Suppressor macrophage treated with lipopolysaccharide for 1 hour (primary cell): ENCODE data around the gene RETREG3.
"Not testable (repeated sequence)": the region's sequence is repeated elsewhere in the genome, so short reads cannot be mapped to it uniquely, and the experiment has no call there.

Source experiments
- DNase-seq, 3 donors: peaks; one replicate each; pipeline ENCODE4 v3.0.0-alpha.2; 2020 to 2022

Gene RETREG3

DNA sequence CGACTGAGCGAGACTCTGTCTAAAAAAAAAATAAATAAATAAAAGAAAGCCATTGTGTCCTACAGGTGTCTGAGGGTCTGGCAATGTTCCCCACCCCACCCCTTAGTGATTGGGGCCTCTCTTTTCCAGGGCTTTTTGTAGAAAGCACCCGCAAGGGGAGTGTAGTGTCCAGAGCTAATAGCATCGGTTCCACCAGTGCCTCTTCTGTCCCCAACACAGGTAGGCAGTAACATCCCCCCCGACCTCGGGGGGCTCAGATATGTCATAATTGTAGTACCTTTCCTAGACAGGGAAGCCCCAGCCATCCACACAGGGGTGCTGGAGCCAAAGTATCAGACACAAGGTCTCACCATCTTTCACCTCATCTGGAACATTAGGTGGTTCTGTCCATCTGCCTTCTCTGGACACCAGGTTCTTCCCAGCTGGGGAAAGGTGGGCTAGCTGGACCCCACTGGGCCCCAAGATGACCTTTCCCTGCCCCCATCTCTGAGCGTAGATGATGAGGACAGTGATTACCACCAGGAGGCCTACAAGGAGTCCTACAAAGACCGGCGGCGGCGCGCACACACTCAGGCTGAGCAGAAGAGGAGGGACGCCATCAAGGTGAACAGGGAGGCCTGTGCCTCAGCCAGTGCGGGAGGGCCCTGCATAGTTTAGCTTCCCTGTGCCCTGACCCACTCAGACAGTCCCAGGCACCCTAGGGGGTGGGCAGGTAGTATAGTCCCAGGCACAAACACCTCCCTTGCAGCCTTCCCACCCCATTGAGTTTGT lies 40.6 kb downstream of the RETREG3 start:
- no peak for DNase-seq

DNA sequence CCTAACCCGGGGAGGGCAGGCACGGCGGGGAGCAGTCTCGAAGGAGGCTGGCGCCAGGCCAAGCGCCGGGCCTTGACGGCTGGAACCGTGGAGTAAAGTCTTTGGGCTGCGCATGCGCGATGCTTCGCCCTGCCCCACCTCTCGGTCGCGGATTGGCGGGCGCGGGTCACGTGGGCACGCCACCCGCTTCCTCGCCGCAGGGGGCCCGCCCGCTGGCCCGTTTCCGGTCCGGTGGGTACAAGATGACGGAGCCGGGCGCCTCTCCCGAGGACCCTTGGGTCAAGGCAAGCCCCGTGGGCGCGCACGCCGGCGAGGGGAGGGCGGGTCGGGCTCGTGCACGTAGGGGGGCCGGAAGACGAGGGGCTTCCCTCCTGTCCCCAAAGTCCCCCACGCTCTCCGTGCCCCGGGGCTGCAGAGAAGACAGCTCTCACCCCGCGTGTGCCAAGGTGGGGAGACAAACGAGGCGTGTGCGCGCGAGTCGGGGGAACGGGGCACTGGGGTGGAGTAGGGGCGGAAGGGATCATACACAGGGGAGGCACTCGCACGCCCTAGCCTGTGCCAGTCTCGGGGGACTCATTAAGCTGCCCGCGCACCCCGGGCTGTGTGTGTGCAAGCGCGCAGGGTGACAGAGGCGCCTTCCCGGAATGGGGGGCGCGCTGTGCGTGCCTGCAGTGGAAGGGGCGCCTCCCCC lies 42.1 kb downstream of the RETREG3 start, which contains the start of gene MLX:
Gene MLX (plus strand): TSS at position 218 of the 691 bp plus-strand sequence. CDS start 25 bp downstream, at position 243.
- peak; percentile 96 to 98 (median 97) for DNase-seq

DNA sequence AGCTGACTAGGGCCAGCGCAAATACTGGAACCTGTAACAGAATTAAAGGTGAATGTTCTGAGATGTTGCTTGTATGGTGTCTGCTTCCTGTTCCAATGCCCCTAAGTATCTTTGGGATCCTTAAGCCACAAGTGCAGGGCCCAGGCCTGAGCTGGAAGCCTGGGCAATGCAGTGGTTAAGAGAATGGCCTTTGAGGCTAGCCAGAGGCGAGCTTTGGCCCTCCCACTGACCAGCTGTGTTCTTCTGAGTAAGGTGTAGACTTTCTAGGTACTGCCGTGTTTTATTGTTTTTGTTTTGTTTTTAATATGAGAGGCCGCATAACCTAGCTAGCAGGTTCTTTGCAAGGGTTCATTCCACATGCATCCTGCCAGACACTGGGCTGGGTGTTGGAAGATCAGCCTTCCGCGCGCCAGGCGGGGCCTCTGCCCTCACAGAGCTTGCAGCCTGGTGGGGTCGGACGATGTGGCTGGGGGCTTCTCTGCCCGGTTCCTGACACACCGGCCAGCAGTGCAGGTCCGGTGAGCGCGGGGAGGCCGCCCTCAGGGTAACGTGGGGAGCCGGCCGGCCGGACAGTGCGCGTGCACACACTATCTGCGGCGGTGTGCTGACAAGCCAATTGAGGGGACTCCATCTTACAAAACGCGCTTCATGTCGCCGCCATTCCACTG lies 42.8 kb downstream of the RETREG3 start:
- no peak for DNase-seq

DNA sequence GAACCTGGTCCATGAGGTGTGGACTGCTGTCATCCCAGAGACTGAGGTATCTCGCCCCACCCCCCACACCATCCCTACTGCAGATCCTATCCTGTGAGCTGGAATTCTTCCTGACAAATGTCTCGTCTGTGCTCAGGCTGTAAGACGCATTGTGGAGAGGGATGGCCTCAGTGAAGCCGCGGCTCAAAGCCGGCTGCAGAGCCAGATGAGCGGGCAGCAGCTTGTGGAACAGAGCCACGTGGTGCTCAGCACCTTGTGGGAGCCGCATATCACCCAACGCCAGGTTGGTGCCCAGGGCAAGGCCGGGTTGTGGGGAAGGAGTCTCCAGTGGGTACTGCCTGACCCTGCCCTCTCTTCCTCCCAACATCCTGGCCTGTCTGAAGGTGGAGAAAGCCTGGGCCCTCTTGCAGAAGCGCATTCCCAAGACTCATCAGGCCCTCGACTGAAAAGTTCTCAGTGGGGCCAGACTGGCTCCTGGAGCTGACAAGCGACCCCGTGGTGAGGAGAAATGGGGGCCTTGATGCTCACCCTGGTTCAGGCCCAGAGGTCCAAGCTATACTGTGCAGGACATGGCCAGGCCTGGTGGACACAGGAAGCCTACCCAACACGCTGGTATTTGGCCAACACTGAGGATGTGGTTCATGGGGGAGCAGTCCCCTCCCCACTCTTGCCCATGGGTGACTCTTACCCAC lies 43.5 kb downstream of the RETREG3 start:
- no peak for DNase-seq

DNA sequence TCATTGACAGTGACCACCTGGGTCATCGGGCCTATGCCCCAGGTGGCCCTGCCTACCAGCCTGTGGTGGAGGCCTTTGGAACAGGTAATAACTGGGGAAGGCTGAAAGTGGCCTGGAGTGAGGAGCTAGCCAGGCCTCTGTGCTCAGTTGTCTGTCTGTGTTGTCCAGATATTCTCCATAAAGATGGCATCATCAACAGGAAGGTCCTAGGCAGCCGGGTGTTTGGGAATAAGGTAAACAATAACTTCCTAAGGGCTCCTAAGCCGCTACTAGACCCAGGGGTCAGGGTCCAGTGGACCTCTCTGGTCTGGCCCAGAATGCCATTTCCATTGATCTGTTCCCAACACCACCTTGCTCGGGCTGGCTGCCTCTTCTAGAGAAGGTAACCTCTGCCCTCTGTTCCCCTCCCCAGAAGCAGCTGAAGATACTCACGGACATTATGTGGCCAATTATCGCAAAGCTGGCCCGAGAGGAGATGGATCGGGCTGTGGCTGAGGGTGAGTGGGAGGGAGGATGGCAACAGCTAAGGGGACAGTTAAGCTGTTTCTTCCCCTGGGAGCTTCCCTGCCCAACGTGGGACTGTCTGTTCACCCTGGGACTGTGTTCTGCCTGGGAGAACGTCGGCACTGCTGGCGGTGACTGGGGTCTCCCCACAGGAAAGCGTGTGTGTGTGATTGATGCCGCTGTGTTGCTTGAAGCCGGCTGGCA lies 44.2 kb downstream of the RETREG3 start:
- DNase-seq: no peak

DNA sequence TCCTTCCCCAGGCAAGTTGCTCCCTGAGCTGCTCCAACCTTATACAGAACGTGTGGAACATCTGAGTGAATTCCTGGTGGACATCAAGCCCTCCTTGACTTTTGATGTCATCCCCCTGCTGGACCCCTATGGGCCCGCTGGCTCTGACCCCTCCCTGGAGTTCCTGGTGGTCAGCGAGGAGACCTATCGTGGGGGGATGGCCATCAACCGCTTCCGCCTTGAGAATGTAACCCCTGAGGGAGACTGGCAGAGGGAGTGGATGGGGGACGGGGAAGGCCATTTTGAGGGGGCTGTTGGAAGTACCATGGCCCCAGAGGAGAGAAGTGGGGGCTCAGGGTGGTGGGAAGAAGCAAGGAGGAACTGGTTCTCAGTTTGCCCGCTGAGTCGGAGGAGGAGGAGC lies 45.2 kb downstream of the RETREG3 start:
- no peak for DNase-seq

DNA sequence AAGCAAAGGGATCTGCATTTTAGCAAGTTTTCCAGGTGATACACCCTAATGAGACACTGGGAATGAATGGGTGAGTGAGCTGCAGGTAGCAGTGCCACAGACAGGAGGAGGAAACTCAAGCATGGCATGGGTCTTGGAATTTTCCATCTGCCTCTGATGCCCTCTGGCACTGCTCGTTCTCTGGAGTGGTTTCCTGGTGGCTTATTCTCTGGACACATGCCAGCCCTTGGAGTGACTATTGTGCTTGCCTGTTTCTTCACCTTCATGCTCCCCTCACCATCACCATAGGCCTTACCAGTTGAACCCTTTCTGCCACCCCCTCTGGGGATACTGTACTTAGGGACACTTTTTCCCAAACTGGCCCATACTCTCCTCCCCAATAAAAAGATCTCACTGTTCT lies 45.6 kb downstream of the RETREG3 start:
- DNase-seq: no peak

DNA sequence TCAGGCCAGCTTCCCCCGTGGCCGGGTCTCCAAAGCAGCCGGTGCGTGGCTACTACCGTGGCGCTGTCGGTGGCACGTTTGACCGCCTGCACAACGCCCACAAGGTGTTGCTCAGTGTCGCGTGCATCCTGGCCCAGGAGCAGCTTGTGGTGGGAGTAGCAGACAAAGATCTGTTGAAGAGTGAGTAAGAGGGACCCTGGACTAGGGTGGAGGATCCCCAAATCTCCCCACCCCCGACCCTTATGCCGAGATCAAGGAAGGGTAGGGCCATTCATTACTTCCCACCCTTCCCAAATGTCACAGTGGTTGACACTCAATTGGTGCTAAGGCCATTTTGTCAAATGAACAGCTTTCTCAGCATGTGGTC lies 46.0 kb downstream of the RETREG3 start:
- no peak for DNase-seq

DNA sequence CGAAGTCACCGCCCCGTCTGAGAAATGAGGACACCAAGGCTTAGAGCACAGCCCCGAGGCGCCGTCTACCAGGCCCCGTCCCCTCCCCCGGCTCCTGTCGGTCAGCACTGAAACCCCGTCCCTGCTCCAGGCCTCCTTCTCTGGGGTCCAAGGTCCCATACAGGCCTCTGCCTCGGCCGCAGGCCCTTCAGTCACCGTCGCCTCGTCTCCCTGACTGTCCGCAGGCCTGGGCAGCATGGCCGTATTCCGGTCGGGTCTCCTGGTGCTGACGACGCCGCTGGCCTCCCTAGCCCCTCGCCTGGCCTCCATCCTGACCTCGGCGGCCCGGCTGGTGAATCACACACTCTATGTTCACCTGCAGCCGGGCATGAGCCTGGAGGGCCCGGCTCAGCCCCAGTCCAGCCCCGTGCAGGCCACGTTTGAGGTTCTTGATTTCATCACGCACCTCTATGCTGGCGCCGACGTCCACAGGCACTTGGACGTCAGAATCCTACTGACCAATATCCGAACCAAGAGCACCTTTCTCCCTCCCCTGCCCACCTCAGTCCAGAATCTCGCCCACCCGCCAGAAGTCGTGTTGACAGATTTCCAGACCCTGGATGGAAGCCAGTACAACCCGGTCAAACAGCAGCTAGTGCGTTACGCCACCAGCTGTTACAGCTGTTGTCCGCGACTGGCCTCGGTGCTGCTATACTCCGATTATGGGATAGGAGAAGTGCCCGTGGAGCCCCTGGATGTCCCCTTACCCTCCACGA lies 46.6 kb downstream of the RETREG3 start:
- peak in 2 of 3 donors; percentile 71 to 78 for DNase-seq

DNA sequence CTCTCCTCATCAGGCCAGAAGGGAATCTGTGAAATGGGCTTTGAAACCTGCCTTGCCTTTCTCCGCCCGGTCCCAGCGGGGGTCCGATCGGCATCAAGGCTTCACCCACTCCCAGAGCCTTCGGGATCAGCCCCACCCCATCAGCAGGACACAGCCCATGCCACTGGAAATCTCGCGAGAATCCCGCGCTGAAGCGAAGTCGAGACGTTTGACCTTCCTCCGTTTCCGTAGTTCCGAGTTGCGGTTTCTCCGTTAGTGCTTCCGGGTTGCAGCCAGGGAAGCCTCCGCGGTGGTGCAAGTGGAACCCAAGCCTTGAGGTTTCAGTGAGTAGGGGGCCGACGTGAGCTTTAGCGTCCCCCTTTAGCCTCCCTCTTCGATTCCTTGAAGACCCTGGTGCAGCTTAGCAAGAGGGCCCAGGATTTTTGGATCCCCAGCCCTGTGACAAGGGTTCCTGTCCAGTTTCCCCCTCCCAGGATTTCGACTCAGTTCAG lies 47.2 kb downstream of the RETREG3 start, which contains the start of gene COASY:
Gene COASY (plus strand): TSS at position 252 of the 491 bp plus-strand sequence. CDS start 475 bp downstream, outside the sequence.
- DNase-seq: peak; percentile 98 to 99 (median 99)

DNA sequence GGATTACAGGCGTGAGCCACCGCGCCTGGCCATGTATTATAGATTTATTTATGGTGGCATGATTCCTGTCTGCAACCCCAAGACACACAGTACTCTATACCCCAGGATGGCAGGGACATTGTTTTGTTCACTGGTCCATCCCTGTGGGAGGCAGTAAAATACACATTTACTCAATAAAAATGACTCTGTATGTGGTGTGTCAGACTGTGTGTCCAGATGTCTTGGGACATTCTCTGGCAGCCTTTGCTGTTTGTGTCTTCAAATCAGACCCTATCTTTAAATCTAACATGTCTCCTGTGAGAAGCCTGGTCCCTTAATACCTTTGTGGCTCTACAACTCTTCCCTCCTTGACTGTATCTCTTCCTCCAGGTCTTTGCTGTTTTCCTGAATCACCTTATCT lies 48.9 kb downstream of the RETREG3 start:
- DNase-seq: no peak

DNA sequence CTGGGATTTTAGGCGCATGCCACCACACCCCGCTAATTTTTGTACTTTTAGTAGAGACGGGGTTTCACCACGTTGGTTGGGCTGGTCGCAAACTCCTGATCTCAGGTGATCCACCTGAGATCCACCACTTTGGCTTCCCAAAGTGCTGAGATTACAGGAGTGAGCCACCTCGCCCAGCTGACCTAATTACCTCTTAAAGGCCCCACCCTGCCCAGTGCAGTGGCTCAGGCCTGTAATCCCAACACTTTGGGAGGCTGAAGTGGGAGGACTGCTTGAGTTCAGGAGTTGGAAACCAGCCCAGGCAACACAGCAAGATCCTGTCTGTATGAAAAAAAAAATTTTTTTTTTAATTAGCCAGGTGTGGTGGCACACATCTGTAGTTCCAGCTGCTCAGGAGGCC lies 50.1 kb downstream of the RETREG3 start:
- DNase-seq: no peak

DNA sequence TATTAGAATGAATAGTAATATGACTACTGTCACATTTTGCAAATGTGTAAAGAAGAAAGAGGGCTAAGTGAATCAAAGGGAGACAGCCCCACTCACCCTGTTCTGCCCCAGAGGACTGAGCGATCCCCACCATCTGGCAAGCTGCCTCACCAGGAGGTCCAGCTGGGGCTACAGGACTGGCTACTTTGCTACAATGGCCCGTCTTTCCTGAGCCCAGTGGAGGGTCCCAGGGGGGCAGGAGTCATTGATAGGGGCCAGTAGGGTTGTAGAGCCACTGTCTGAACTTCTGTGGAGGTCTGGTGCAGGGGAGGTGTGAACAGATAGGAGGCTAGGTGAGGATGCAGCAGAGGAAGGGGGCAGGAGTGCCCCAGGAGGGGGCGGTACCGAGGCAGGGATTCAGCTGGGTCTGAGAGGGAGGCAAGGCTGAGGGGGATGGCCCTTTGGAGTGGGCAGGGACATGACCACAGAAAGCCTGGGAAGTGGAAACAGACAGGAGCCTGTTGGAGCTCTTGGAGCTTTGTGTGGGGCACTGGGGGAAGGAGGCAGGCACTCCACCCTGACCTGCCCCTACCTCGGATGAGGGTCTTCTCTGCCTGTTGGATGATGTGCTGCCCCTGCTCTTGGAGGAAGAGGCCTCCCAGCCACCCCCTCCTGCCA lies 53.1 kb downstream of the RETREG3 start:
- DNase-seq: peak in 1 of 3 donors; percentile 26

DNA sequence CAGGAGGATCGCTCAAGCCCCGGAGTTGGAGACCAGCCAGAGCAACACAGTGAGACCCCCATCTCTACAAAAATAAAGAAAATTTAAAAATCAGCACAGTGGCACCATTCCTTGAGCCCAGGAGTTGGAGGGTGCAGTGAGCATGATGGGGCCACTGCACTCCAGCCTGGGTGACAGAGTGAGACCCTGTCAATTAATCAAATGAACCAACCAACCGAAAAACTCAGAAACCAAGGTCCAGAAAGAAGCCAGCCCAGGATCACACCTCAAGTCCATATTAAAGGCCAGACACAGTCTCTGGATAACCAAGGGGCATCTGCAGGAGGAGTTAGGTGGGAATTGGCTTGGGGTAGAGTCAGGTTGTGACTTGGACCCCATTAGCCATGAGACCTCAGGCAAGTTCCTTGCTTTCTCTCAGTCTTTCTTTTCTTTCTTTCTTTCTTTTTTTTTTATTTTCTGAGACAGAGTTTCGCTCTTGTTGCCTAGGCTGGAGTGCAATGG lies 54.0 kb downstream of the RETREG3 start:
- no peak for DNase-seq

DNA sequence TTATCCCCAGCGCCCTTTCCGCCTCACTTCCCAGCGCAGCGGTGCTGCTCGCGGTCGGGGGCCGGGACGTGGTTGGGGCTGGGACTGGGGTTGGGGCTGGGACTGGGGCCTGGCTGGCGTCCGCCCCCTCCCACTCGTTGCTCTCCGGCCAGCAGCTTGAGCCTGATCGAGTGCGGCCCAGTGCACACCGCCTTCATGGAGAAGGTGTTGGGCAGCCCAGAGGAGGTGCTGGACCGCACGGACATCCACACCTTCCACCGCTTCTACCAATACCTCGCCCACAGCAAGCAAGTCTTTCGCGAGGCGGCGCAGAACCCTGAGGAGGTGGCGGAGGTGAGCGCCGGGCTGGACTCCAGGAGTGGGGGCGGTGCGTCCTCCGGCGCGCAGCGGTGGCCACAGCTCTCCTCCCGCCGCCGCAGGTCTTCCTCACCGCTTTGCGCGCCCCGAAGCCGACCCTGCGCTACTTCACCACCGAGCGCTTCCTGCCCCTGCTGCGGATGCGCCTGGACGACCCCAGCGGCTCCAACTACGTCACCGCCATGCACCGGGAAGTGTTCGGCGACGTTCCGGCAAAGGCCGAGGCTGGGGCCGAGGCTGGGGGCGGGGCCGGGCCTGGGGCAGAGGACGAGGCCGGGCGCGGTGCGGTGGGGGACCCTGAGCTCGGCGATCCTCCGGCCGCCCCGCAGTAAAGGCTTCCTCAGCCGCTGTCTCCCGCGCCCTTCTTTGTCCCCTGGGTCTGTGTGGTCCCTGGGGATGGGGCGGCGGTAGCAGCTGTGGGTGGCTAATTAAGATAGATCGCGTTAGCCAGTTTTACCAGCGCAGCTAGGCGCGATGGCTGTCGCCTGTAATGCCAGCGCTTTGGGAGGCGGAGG lies 54.7 kb downstream of the RETREG3 start:
- DNase-seq: peak; percentile 71 to 89 (median 76)

DNA sequence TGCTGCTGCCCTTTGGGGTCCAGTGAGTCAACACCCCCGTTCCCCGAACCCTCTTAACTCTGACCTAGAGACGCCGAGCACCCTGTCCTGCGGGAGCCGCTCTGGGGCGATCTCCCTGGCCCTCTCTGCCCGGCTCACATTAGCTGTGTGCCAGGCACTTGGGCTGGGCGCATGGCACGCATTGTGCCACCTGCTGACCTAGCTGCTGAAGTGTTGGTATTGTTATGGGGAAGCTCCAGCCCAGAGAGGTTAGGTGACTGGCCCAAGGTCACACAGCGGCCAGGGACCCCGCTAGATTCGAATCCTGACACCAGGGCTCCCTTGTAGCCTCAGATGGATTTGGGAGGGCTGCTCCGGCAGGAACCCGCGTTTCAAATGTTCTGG lies 55.3 kb downstream of the RETREG3 start:
- no peak for DNase-seq

DNA sequence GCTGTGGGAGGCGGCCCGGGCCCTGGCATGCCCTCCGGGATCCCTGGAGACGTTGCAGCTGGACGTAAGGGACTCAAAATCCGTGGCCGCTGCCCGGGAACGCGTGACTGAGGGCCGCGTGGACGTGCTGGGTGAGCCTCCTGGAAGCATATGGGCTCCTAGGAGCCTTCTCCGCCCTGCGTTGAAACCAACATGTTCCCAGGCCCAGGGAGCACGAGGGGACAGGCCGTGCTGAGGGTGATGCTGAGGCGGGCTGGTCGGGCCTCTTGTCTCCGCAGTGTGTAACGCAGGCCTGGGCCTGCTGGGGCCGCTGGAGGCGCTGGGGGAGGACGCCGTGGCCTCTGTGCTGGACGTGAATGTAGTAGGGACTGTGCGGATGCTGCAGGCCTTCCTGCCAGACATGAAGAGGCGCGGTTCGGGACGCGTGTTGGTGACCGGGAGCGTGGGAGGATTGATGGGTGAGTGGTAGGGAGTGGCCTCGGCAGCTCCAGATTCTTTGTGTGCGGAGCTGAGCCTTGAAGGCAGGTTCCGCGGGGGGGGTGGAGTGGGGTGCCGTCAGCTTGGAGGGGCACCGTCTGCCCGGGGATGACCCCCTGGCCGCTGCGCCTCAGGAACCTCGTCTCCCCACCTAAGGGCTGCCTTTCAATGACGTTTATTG lies 55.9 kb downstream of the RETREG3 start:
- no peak for DNase-seq

DNA sequence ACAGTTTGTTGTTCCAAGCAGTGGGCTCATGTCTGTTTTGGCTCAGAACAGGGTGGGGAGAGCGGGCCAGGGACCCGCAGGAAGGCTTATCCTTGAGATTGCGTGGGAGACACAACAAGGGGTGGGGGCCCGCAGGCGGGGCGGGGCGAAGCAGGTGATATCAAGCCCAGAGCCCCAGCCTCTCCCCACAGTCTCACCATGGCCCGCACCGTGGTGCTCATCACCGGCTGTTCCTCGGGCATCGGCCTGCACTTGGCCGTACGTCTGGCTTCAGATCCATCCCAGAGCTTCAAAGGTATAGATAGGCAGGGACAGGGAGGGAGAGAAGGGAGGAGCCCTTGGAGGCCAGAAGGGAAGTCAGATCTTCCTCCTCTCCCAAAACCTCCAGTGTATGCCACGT lies 56.4 kb downstream of the RETREG3 start, which contains the start of gene HSD17B1:
Gene HSD17B1 (plus strand): TSS at position 188 of the 400 bp plus-strand sequence. CDS start 11 bp downstream, at position 199.
- DNase-seq: not testable (repeated sequence)
